ENCODE results near the gene MSANTD7. TPM values are rescaled to one million over a fixed set of nuclear protein-coding genes. Genes with fewer than 3 reads are reported as not detected.

Gene MSANTD7
- total and polyA plus RNA-seq, 9 of the 15 experiments (the other 6 are each of a cell fraction or from before 2014, with no cell fraction given): 5.2 to 27.3 (median 23.6) TPM

DNA sequence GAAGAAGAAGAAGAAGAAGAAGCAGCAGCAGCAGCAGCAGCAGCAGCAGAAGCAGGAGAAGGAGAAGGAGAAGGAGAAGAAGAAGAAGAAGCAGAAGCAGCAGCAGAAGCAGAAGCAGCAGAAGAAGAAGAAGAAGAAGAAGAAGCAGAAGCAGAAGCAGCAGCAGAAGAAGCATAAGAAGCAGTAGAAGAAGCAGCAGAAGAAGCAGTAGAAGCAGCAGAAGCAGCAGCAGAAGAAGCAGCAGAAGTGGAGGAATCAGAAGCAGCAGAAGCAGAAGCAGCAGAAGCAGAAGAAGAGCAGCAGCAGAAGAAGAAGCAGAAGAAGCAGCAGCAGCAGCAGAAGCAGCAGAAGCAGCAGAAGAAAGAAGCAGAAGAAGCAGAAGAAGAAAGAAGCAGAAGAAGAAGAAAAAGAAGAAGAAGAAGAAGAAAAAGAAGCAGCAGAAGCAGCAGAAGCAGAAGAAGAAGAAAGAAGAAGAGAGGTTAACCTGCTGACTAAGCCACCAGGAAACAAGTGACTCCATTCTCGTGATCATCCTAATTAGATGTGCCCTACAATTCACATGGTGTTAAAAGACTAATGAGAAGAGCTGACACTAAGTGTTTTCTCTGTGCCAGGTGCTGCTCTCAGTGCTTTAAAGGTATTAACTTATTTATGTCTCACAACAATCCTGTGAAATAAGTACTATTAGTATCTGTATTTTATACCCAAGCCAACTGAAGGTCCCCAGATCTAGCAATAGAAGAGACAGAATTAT, 11.9 kb upstream of the MSANTD7 start:
- CTCF ChIA-PET (ENCODE audit: low intra/inter-chr PET ratio): no interaction called here
- TF ChIP-seq CSDE1 (IDR thresholded peaks at IDR 0.05): no peak
- TF ChIP-seq, protein P1, sequence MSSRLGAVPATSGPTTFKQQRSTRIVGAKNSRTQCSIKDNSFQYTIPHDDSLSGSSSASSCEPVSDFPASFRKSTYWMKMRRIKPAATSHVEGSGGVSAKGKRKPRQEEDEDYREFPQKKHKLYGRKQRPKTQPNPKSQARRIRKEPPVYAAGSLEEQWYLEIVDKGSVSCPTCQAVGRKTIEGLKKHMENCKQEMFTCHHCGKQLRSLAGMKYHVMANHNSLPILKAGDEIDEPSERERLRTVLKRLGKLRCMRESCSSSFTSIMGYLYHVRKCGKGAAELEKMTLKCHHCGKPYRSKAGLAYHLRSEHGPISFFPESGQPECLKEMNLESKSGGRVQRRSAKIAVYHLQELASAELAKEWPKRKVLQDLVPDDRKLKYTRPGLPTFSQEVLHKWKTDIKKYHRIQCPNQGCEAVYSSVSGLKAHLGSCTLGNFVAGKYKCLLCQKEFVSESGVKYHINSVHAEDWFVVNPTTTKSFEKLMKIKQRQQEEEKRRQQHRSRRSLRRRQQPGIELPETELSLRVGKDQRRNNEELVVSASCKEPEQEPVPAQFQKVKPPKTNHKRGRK (tag; IDR thresholded peaks at IDR 0.05): 0 out of 2 replicates have a peak, but pooled peaks have one; percentile 25
- no peak for TF ChIP-seq TCFL5 (CRISPR knock-in tag; conservative IDR thresholded peaks at IDR 0.05)
- intact Hi-C loops (cut with micrococcal nuclease): no loop called here

More for the DNA sequence above, 11.9 kb upstream of the MSANTD7 start:
- Histone ChIP-seq H3K79me2 (ENCODE audit: control insufficient read depth, insufficient read depth, low read length) (no peaks in the 10 kb centered on the region), H3K4me2 (ENCODE audit: insufficient read depth, low read length) (no peak overlapping the region), H3K27ac (ENCODE audit: extremely low read depth, low read depth, low read length) (no peak overlapping the region), H3K36me3 (ENCODE audit: control insufficient read depth, insufficient read depth, low read length) (no peaks in the 10 kb centered on the region), H3K27me3 (ENCODE audit: control insufficient read depth in 2 of 2, insufficient read depth in 2 of 2, low read length in 2 of 2) (peaks cover 0 to 2% of the 10 kb centered on the region in 2 experiments; a peak in 1 of 5 replicates), H2AFZ (ENCODE audit: low read depth, low read length) (no peak overlapping the region), H3K4me1 (replicated peaks in 1 of 2; ENCODE audit: control insufficient read depth in 2 of 2, insufficient read depth in 2 of 2, low read length in 2 of 2) (no peaks in the 10 kb centered on the region), H3K9ac (ENCODE audit: insufficient read depth in 1 of 2, low read depth in 2 of 2, low read length in 2 of 2) (no peak overlapping the region), H3K9me3 (replicated peaks; ENCODE audit: control insufficient read depth, insufficient read depth, low read depth, low read length) (no peaks in the 10 kb centered on the region), H4K20me1 (replicated peaks; ENCODE audit: control insufficient read depth, insufficient read depth, low read length) (no peaks in the 10 kb centered on the region), H3K9me1 (ENCODE audit: control insufficient read depth, insufficient read depth, low read length) (no peaks in the 10 kb centered on the region), H3K4me3 (no peak overlapping the region)
- FAIRE-seq (peak; percentile 61), ATAC-seq (no peak), DNase-seq (ENCODE audit: extremely low read depth in 1 of 4, low spot score in 3 of 4) (no peak)
- no TSS peak for BruUV-seq (replicated peaks)
- in situ Hi-C loops (cut with MboI): no loop called here
- POLR2A ChIA-PET: interaction anchor here (1.3 kb wide), 1 partner anchor 11 kb away, joined by 8 read pairs; the partner anchor contains the start of genes CDNF, HSPA14 and MSANTD7
- WGBS (ENCODE audit: insufficient coverage, low coverage, missing lambda C conversion rate): 0% methylated on average over 1 of the region's 1 CpG

Data from K562 (cell line).